Mammary epithelial cell (primary cell): Measurements from ENCODE around the gene WNT5B.

ENCODE experiments used
- EZH2 ChIP-seq: IDR thresholded peaks from 2 replicates; pipeline ENCODE4 v1.6.1; 2012; ENCODE audit warnings: low read length, inconsistent platforms, borderline replicate concordance
- TF ChIP-seq, protein P1 (sequence below), 2 donors: IDR thresholded peaks in 1 of 2; conservative IDR thresholded peaks in 1 of 2; 2 replicates each; pipeline ENCODE4 v1.5.1; 2011 to 2012; ENCODE audit warnings: inconsistent platforms in 2 of 2, low read length in 2 of 2, mild to moderate bottlenecking in 2 of 2, control low read depth in 1 of 2, low read depth in 1 of 2; ENCODE audit not compliant: insufficient read depth in 1 of 2; ENCODE audit errors: extremely low read depth in 1 of 2

DNA sequence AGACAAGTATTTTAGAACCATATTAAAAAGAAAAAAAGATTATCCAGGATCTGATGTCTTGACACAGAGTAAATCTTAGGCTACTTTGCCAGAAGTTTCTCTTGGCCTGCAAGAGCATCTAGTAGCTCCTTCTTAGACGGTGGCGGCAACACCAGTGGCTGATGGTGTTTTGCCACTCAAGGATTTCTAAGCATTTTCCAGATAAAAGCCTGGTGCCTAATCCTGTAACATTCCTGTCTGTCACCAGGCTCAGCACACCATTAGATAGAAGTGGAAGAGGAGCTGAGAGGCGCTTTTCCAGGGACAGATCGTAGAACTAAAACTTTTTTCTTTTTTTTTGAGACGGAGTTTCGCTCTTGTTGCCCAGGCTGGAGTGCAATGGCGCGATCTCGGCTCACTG is 14.0 kb downstream of the WNT5B start:
- TF ChIP-seq, protein P1, sequence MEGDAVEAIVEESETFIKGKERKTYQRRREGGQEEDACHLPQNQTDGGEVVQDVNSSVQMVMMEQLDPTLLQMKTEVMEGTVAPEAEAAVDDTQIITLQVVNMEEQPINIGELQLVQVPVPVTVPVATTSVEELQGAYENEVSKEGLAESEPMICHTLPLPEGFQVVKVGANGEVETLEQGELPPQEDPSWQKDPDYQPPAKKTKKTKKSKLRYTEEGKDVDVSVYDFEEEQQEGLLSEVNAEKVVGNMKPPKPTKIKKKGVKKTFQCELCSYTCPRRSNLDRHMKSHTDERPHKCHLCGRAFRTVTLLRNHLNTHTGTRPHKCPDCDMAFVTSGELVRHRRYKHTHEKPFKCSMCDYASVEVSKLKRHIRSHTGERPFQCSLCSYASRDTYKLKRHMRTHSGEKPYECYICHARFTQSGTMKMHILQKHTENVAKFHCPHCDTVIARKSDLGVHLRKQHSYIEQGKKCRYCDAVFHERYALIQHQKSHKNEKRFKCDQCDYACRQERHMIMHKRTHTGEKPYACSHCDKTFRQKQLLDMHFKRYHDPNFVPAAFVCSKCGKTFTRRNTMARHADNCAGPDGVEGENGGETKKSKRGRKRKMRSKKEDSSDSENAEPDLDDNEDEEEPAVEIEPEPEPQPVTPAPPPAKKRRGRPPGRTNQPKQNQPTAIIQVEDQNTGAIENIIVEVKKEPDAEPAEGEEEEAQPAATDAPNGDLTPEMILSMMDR (conservative IDR thresholded peaks at IDR 0.05 in 1 of 2, IDR thresholded peaks at IDR 0.05 in 1 of 2; ENCODE audit: extremely low read depth in 1 of 2, insufficient read depth in 1 of 2, low read depth in 1 of 2, low read length in 2 of 2) = no peak
- TF ChIP-seq EZH2 = no peak
